IMR-90 (cell line): ENCODE data around the gene GJB3. TPM values are rescaled to one million over a fixed set of nuclear protein-coding genes. Genes with fewer than 3 reads are reported as not detected.

ENCODE experiments used
- ATAC-seq: fragments of 200-7000 bp; cut with Tn5 transposase; 2 replicates; pipeline ENCODE4 v1.9.1; 2020; ENCODE audit warnings: low read depth, mild to moderate bottlenecking, moderate library complexity
- BruUV-seq: library from RNA; stranded (reverse); fragments of 400-500 nt; replicated peaks from 2 replicates; lab custom pipeline; 2021; lab: Mats Ljungman, UMichigan
- CTCF ChIA-PET: fragments of 300-600 bp; formaldehyde crosslinking; extraction: SDS; loops from one replicate; lab custom pipeline; 2021; ENCODE audit warnings: antibody characterized with exemption; lab: Yijun Ruan, JAX
- POLR2A ChIA-PET: fragments of 300-600 bp; sonication (Branson Sonifier 250); formaldehyde crosslinking; loops from one replicate; lab custom pipeline; 2022; ENCODE audit warnings: antibody characterized with exemption; ENCODE audit not compliant: unreplicated experiment; lab: Charles Lee
- DNase-seq: peaks from one replicate; pipeline ENCODE4 v3.0.0; 2013
- H2AFZ ChIP-seq: replicated peaks from 2 replicates; pipeline ENCODE3; 2013; ENCODE audit warnings: low read length, mild to moderate bottlenecking; ENCODE audit not compliant: poor library complexity
- H2AK5ac ChIP-seq: 2 replicates; pipeline ENCODE4 v1.6.1; 2013; ENCODE audit warnings: low read depth, low read length, inconsistent platforms
- H2AK9ac ChIP-seq: replicated peaks from 2 replicates; pipeline ENCODE3; 2013; ENCODE audit warnings: mild to moderate bottlenecking, low read depth, low read length, moderate library complexity; ENCODE audit not compliant: poor library complexity
- H2BK120ac ChIP-seq: 2 replicates; pipeline ENCODE4 v1.6.1; 2013; ENCODE audit warnings: low read depth, low read length, inconsistent platforms
- H2BK15ac ChIP-seq: 3 replicates; pipeline ENCODE4 v1.6.1; 2013; ENCODE audit warnings: low read depth, low read length, inconsistent platforms
- H2BK20ac ChIP-seq: 2 replicates; pipeline ENCODE4 v1.6.1; 2013; ENCODE audit warnings: low read depth, mild to moderate bottlenecking, inconsistent platforms, low read length, moderate library complexity
- H2BK5ac ChIP-seq: 2 replicates; pipeline ENCODE4 v1.6.1; 2013; ENCODE audit warnings: mild to moderate bottlenecking, low read depth, low read length, inconsistent platforms; ENCODE audit not compliant: poor library complexity, severe bottlenecking
- H3K14ac ChIP-seq: replicated peaks from 2 replicates; pipeline ENCODE4 v1.6.1; 2013; ENCODE audit warnings: low read depth, low read length, inconsistent platforms
- H3K18ac ChIP-seq: 2 replicates; pipeline ENCODE4 v1.6.1; 2013; ENCODE audit warnings: low read depth, low read length, control low read depth
- H3K23ac ChIP-seq: 2 replicates; pipeline ENCODE4 v1.6.1; 2013; ENCODE audit warnings: low read depth, low read length, inconsistent platforms
- H3K27ac ChIP-seq: 2 replicates; pipeline ENCODE4 v1.5.1; 2013; ENCODE audit warnings: mild to moderate bottlenecking, control low read depth, low read length; ENCODE audit not compliant: insufficient read depth
- H3K27me3 ChIP-seq: 2 replicates; pipeline ENCODE4 v1.6.1; 2013; ENCODE audit warnings: low read length; ENCODE audit not compliant: control insufficient read depth, insufficient read depth
- H3K36me3 ChIP-seq: 2 replicates; pipeline ENCODE4 v1.6.1; 2013; ENCODE audit warnings: low read length, mixed read lengths; ENCODE audit not compliant: control insufficient read depth, insufficient read depth
- H3K4ac ChIP-seq: 2 replicates; pipeline ENCODE4 v1.6.1; 2013; ENCODE audit warnings: low read depth, low read length, inconsistent platforms
- H3K4me1 ChIP-seq: 2 replicates; pipeline ENCODE4 v1.6.1; 2013; ENCODE audit warnings: low read length, mixed read lengths; ENCODE audit not compliant: control insufficient read depth, insufficient read depth
- H3K4me2 ChIP-seq: 2 replicates; pipeline ENCODE4 v1.6.1; 2013; ENCODE audit warnings: low read depth, mild to moderate bottlenecking, control low read depth, low read length, moderate library complexity
- H3K4me3 ChIP-seq: 2 replicates; pipeline ENCODE4 v1.5.1; 2013; ENCODE audit warnings: low read depth, mild to moderate bottlenecking, control low read depth, low read length, moderate library complexity; ENCODE audit not compliant: insufficient read depth
- H3K56ac ChIP-seq: 2 replicates; pipeline ENCODE4 v1.6.1; 2013; ENCODE audit warnings: low read length, inconsistent platforms; ENCODE audit not compliant: insufficient read depth; ENCODE audit errors: extremely low read depth
- H3K79me1 ChIP-seq, 2 experiments: 2 replicates each; pipeline ENCODE4 v1.6.1; 2013; ENCODE audit warnings: low read length in 2 of 2, inconsistent platforms in 1 of 2, low read depth in 1 of 2
- H3K9ac ChIP-seq: 2 replicates; pipeline ENCODE4 v1.6.1; 2013; ENCODE audit warnings: low read depth, low read length, control low read depth
- H3K9me1 ChIP-seq: 2 replicates; pipeline ENCODE4 v1.6.1; 2013; ENCODE audit warnings: low read length, inconsistent platforms; ENCODE audit not compliant: insufficient read depth
- H3K9me3 ChIP-seq: 2 replicates; pipeline ENCODE4 v1.6.1; 2013; ENCODE audit warnings: low read length; ENCODE audit not compliant: control insufficient read depth, insufficient read depth
- H4K20me1 ChIP-seq: 2 replicates; pipeline ENCODE4 v1.6.1; 2013; ENCODE audit warnings: low read length, inconsistent platforms; ENCODE audit not compliant: insufficient read depth
- H4K5ac ChIP-seq: 2 replicates; pipeline ENCODE4 v1.6.1; 2013; ENCODE audit warnings: mild to moderate bottlenecking, low read depth, low read length, control low read depth
- H4K8ac ChIP-seq, 2 experiments: 2 replicates each; pipeline ENCODE4 v1.6.1; 2013; ENCODE audit warnings: low read depth in 2 of 2, low read length in 2 of 2, control low read depth in 1 of 2, inconsistent platforms in 1 of 2
- H4K91ac ChIP-seq: 2 replicates; pipeline ENCODE4 v1.6.1; 2013; ENCODE audit warnings: low read depth, low read length, inconsistent platforms; ENCODE audit not compliant: insufficient read depth
- BHLHE40 ChIP-seq: fragments of 150-350 bp; IDR thresholded peaks from 2 replicates; pipeline ENCODE4 v1.6.1; 2016; ENCODE audit warnings: mild to moderate bottlenecking, low read depth, low read length
- FOS ChIP-seq: fragments of 150-350 bp; IDR thresholded peaks from 2 replicates; pipeline ENCODE4 v1.6.1; 2016; ENCODE audit warnings: low read depth, low read length
- MAZ ChIP-seq: IDR thresholded peaks from 2 replicates; pipeline ENCODE4 v1.6.1; 2012; ENCODE audit warnings: low read depth, mild to moderate bottlenecking, low read length, improper control_type of control experiment, moderate library complexity, borderline replicate concordance
- POLR2A ChIP-seq: IDR thresholded peaks from 2 replicates; pipeline ENCODE4 v1.6.1; 2012; ENCODE audit warnings: mild to moderate bottlenecking, low read depth, low read length
- RAD21 ChIP-seq: IDR thresholded peaks from 2 replicates; pipeline ENCODE4 v1.6.1; 2012; ENCODE audit warnings: low read length, improper control_type of control experiment
- RCOR1 ChIP-seq: IDR thresholded peaks from 2 replicates; pipeline ENCODE4 v1.6.1; 2012; ENCODE audit warnings: mild to moderate bottlenecking, low read length, improper control_type of control experiment; ENCODE audit not compliant: insufficient replicate concordance
- WGBS, 2 experiments: methylation state at CpG; one replicate each; pipeline versions ENCODE4 v1.1.5 to v1.1.7; 2013; ENCODE audit warnings: missing lambda C conversion rate in 2 of 2; ENCODE audit not compliant: insufficient read length in 1 of 2; ENCODE audit errors: extremely low coverage in 2 of 2; 5-methylcytosine and 5-hydroxymethylcytosine counted together
- dilution Hi-C: fragments of 300-500 bp; cut with HindIII; formaldehyde crosslinking; loops from one replicate; pipeline ENCODE4 v1.14.3; 2018; ENCODE audit warnings: low sequenced_read_pairs; ENCODE audit not compliant: unreplicated experiment
- in situ Hi-C: fragments of 300-500 bp; cut with MboI; formaldehyde crosslinking; loops from 3 replicates; pipeline ENCODE4 v1.14.3; 2019; ENCODE audit warnings: low sequenced_read_pairs, inconsistent platforms, mixed read lengths
- intact Hi-C: fragments of 100-400 bp; cut with micrococcal nuclease; formaldehyde crosslinking; loops from 2 replicates; pipeline ENCODE4 v1.10.0; 2022
- polyA plus RNA-seq, 3 experiments: library from polyadenylated mRNA; depleted of rRNA; stranded (reverse); fragments of >200 nt; gene quantifications; 2 replicates each; pipeline ENCODE4 v1.2.3, GENCODE V29; 2012; ENCODE audit warnings: low replicate concordance in 1 of 3
- total RNA-seq: library from RNA; depleted of rRNA; stranded (reverse); fragments of >200 nt; gene quantifications from 2 replicates; pipeline ENCODE4 v1.2.3, GENCODE V29; 2012
- TF ChIP-seq, protein P1 (sequence below): fragments of 150-350 bp; IDR thresholded peaks from 2 replicates; pipeline ENCODE4 v1.6.1; 2016; ENCODE audit warnings: low read depth, mild to moderate bottlenecking, low read length, moderate library complexity, borderline replicate concordance

The GJB3 gene
- total and polyA plus RNA-seq, 2 of the 4 experiments (the other 2 are of a cell fraction), result not detected

DNA sequence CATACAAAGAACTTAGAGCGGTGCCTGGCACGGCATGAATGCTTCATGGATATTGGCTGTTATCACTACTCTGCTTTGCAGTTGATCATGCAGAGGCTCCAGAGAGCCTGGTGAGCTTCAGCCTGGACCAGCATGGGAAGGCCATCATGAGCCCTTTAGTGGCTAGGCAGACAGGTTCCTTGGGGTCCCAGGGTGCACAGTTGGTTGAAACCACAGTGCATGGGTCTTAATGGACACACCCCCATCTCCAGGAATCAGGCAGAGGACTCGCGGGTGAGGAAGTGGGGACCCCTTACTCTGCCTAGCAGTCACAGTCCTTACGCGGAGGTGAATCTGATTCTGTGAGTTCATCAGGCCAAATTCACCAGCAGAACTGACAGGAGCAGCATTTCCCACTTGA lies 25.1 kb upstream of the GJB3 start:
- H3K9me1 ChIP-seq, result no peaks in the 10 kb centered on the region

More for the DNA sequence above, 25.1 kb upstream of the GJB3 start:
- Histone ChIP-seq H3K27ac (no peak overlapping the region), H3K27me3 (no peaks in the 10 kb centered on the region; the same call in 1 of the 2 replicates), H2BK15ac (no peak overlapping the region), H2BK5ac (no peak overlapping the region), H3K23ac (no peak overlapping the region), H3K4me1 (no peaks in the 10 kb centered on the region), H3K4me3 (no peak overlapping the region), H4K91ac (no peak overlapping the region), H2AK9ac (no peak overlapping the region), H2BK20ac (no peak overlapping the region), H3K9ac (no peak overlapping the region), H3K9me3 (no peaks in the 10 kb centered on the region), H4K5ac (no peak overlapping the region), H3K4ac (no peak overlapping the region), H3K14ac (no peak overlapping the region), H3K79me1 (no peaks in the 10 kb centered on the region), H3K56ac (no peak overlapping the region), H3K18ac (no peak overlapping the region), H2BK120ac (no peak overlapping the region), H4K20me1 (no peaks in the 10 kb centered on the region), H2AK5ac (no peak overlapping the region), H3K36me3 (no peaks in the 10 kb centered on the region), H3K4me2 (no peak overlapping the region), H4K8ac (no peak overlapping the region), H2AFZ (no peak overlapping the region)
- no TSS peak for BruUV-seq
- POLR2A ChIA-PET, result no interaction called here
- 100% methylated on average over 2 of the region's 6 CpGs; no CpG with 5 or more reads in 1 of the 2 experiments for WGBS, 2 experiments
- intact Hi-C loops, result no loop called here
- in situ Hi-C loops, result no loop called here
- TF ChIP-seq BHLHE40, result no peak
- TF ChIP-seq RAD21, result no peak
- TF ChIP-seq RCOR1, result no peak
- no peak for TF ChIP-seq MAZ
- TF ChIP-seq, protein P1, sequence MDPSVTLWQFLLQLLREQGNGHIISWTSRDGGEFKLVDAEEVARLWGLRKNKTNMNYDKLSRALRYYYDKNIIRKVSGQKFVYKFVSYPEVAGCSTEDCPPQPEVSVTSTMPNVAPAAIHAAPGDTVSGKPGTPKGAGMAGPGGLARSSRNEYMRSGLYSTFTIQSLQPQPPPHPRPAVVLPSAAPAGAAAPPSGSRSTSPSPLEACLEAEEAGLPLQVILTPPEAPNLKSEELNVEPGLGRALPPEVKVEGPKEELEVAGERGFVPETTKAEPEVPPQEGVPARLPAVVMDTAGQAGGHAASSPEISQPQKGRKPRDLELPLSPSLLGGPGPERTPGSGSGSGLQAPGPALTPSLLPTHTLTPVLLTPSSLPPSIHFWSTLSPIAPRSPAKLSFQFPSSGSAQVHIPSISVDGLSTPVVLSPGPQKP, result no peak
- TF ChIP-seq POLR2A, result no peak
- TF ChIP-seq FOS, result no peak
- no peak for DNase-seq
- CTCF ChIA-PET, result interaction anchor here (1.3 kb wide), 1 partner anchor 13 kb away, joined by 3 read pairs; no protein-coding TSS in a partner anchor
- no peak for ATAC-seq
- dilution Hi-C loops, result no loop called here
